Effector CD4-positive, alpha-beta T cell (primary cell): Measurements from ENCODE around the gene EPB41L3.
"Not testable (repeated sequence)": the region's sequence is repeated elsewhere in the genome, so short reads cannot be mapped to it uniquely, and the experiment has no call there.

Source experiments
- DNase-seq: peaks from one replicate; pipeline ENCODE4 v3.0.0-alpha.2; 2020

The EPB41L3 gene

DNA sequence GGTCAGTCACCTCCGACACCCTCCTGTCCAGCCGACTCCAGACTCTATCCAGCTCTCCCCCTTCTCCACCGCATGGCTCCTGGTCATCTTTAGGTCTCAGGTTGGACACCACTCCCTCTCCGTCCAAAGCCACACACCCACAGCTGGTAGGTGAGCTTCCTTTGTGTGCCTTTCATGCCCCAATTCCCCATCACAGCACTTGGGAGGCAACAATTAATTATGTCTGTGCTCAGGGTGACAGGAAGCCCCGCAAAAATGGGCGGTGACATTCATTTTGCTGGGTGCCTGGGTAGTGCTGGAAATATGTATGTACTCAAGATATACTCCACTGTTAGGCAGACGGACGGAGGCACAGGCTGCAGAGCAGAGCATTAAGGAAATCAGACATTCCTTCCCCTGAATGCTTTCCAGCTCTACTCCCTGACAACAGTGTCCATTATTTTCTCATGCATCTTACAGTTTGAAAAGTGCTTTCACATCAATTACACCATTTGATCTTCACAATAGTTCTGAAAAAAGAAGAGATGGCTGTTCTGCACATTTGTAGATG lies 13.1 kb downstream of the EPB41L3 start:
- no peak for DNase-seq

DNA sequence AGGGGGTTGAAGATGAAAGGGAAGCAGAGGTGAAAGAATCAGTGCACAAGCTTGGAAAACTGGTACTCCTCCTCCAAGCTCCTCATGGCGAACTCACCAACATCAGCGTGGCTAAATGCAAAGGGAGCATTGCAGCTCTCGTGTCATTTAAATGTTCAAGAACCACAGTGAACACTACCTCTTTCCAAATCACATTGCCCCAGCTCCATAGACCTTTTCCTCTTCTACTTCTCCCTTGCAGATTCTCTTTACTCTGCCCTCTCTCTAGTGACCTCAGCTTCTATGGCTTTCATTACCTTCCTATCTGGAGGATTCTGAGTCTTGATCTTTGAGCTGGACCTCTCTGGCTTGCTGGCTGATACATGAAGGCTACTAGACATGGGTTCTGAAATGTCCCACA lies 14.3 kb downstream of the EPB41L3 start:
- no peak for DNase-seq

DNA sequence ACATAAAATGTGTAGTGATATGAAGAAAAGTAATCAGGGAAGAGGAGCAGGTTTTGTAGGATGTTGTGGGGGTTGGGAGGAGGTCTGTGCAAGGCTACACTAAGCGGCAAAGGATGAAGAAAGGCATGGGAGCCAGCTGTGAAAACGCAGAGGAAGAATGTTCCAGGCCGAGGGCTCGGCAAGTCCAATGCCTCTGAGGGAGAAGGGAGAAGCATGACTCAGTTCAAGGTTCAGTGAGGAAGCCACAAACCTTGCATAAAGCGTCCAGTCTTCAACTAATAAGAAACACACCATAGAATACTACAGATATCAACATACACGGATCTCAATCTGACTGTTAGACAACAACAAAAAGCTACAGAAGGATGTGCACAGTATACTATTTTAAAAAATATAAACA lies 16.2 kb downstream of the EPB41L3 start:
- DNase-seq: no peak

DNA sequence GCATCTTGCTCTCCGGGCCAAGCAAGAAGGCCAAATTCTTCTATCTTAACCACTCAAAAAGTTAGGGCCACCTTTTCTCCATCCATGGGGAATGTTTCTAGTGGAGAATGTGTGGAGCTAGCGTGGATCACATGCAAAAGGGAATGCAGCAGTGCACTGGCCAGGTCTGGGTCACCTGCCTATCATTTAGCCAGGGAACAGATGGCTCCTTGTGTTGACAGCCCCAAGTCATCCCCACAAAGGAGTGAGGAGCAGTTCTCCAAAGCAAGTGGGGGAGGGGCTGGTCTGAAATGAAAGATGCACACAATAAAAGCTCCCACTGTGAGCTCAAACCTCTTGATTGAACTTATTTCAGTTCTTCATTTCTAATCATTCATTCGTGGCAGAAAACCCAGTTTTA lies 19.1 kb downstream of the EPB41L3 start:
- DNase-seq: no peak

DNA sequence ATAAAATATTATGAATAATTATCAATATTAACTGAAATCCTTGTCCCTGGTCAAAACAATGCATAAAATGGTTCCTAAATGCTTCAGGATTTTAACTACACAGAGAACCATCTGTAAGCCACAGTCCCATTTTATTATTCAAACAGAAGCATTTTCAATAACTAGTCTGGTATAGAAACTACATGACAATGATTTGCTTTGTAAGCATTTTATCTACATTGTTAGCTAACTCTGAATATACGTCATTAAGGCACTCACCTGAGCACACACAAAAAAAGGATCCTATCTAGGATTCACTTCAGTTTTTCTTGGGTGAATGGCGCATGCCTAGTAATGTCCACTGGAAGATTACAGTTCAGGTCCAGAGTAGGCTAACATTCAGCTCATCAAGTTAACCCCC lies 22.8 kb downstream of the EPB41L3 start:
- no peak for DNase-seq

DNA sequence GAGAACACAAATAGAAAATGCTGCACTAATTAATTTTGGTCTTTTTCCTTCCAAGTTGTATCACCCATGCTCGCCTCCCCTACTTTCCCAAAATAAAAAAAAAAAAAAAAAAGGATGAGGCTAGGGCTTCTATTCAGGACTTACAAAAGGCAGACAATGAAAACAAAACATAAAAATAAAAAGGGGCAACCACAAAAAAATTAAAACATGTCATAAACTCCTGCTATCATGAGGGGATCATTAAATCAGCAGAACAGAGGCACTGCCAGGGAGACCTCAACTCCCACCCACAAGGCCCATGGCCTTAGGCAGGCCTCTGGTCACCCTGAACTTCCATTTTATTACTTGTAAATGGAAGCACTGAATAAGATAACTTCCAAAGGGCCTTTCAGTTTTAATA lies 23.3 kb downstream of the EPB41L3 start:
- DNase-seq: no peak

DNA sequence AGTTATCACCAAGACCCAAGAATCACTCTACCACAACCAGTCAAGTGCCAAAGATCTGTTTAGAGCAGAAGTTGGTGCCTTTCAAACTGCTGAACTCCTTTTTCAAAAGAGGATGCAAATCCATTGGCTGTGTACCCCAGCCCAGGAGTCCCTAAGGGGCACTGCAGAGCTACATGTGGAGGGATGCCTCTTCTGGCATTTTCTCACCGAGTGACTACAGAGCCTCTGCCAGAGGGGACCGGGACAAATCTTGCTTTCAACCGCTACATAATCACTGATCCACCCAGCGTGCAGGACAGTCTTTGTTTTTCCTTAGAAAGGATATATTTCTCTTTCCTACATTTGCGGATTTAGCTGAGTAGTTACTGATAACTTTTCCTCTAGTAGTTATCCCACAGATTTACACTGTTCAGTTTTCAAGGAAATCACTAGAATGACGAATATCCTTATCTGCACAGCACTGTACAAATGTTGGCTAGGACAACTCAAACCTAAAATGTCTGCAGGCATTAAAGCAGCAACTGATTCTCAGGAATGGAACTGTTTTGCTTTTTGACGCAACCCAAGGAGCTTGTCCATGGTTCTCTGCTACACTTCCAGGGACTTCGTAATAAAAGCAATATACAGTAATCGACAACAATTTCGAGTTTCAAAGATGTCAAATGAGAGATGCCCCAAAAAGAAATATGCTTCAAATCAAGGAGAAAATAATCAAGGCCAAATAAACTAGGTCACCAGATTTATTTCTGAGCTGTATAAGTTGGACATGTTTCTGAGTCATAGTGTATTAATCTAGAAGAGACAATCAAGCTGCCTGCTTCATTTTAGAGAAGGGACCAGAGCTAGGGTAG lies 24.1 kb downstream of the EPB41L3 start:
- DNase-seq: no peak

DNA sequence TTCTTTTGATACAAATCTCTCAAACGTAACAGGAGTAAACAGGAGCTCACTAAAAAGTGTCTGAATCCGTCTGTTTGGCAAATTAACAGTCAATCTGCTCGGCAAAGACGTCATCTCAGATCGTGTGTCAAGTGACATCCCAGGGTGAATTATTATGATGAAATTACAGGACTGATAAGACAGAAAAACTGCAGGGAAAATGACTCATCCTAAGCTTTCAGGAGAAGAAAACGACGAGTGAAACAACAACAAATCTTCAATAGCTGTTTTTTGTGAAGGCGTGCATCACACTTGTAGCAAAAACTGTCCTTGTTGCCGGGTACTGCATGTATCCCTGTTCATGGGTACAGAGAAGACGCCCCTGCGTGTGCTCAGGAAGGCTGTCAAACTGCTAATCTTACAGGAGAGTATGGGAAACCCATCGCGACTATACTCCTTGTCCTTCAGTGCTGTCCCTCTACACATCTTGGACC lies 24.9 kb downstream of the EPB41L3 start:
- DNase-seq: no peak

DNA sequence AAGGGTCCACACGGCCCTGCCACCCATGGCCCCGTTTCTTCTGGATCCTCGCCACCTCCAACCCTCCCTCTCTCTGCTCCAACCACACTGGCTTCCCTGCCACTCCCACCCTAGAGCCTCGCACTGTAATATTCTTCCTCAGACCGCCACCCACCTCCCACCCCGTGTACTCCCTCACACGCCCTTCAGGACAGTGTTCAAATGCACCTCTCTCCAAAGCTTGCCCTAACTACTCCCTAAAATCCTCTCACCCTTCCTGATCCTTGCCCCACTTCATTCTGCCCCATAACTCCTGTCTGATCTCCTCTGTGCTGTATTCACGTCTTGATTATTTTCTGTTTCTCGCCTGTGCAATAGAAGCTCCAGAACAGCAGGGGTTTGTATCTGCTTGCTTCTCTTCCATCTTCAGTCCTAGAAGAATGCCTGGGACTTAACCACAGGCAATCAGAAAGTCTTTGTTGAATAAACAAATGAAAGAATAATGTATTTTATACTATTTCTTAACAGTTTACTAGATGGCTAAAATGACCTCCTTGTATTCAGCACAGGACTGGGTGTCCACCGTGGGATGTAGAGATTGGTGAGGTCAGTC lies 25.5 kb downstream of the EPB41L3 start:
- DNase-seq: no peak

DNA sequence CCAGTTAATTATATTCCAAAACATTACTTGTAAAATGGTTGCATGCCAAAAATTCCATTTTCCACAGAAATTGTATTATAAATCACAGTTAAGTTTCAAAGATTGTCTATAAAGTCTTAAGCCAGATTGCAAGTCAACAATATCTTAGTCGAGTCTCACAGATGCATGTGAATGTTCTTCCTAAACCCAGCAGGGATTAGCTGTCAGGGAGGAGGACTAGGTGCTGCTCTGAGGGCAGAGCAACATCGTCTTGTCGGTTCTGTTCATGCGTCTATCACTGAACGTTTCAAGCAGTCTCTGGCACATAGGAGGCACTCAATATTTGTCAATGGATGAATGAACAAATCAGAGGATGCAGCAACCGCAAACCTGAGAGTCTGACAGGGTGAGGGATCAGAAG lies 27.0 kb downstream of the EPB41L3 start:
- no peak for DNase-seq

DNA sequence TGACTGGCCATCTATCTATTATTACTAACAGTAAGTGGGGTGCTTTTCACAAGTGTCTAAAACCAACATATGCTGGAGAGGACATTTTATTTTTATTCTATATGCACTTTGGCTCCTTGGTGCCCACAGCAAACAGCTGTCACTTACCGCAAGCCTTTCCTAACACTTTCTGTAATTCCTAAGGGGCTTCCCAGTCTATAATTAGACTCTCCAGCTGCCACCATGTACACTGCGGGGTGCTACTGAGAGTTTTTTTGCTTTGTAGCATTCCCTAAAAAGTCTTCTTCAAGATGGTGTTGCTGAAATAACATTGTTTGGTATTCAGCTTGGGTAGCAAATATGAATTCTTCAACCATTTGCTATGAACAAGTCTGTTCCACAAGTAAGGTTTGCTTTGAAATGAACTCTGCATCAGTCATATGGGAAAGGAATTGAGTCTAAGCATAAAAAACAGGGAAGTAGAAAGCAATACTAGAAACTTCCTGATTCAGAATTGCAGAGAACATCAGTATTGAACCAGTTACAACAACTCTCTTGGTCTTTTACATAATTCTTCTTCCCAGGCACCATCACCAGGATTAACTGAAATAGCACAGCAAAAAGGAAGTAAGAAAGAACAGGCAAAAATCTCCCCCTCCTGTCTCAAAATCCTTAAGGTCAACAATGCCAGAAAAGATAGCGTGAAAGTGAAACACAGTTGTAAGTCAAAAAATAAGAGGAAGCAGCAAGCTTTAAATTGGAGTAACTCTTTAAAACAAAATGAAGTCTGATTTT lies 28.6 kb downstream of the EPB41L3 start:
- no peak for DNase-seq

DNA sequence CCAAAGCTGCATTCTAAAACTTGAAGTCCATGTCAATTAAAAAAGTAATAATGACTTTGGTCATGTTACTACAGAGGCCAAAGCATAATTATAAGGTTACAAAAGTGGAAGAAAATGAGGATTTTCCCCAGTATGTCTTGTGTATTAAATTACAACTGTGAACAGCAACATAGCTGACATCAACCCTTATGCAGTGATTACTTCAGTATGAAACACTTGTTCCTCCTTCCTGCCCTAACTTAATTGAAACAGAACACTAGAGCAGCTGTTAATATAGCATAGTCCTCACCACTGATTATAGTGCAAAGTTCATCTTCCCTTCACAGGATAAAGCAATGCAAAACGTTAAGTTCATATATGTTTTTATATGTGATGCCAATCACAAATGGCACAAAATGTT lies 29.9 kb downstream of the EPB41L3 start:
- no peak for DNase-seq

DNA sequence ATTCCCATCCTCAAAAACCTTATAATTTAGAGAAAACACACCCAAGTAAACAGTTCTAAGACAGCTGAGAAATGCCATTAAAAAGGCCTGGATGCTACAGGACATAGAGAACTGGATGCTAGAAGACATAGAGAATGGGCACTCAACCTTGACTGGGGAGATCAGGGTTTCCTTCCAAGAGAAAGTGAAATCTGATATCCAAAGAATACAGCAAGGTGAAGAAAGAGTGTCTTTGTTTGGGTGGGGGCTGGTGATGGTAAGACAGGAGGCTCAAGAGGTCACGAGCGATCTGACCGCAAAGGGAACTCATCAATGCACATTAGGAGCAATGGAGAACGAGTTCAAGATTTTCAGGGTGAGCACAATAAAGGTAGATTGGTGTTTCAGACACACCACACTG lies 31.6 kb downstream of the EPB41L3 start:
- DNase-seq: no peak

DNA sequence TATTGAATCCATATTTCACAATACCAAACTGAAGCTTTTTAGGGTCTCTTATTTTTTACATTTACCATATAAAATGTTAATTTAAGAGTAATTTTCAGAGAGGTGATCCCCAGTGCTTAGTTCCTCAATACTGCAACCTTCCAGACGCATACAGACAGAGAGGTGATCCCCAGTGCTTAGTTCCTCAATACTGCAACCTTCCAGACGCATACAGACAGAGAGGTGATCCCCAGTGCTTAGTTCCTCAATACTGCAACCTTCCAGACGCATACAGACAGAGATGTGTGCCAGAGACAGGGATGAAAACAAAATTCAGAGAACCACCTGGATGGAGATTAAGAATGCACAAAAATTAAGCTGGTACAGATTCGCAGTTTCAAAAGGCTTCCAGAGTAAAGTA lies 32.3 kb downstream of the EPB41L3 start:
- DNase-seq: not testable (repeated sequence)

DNA sequence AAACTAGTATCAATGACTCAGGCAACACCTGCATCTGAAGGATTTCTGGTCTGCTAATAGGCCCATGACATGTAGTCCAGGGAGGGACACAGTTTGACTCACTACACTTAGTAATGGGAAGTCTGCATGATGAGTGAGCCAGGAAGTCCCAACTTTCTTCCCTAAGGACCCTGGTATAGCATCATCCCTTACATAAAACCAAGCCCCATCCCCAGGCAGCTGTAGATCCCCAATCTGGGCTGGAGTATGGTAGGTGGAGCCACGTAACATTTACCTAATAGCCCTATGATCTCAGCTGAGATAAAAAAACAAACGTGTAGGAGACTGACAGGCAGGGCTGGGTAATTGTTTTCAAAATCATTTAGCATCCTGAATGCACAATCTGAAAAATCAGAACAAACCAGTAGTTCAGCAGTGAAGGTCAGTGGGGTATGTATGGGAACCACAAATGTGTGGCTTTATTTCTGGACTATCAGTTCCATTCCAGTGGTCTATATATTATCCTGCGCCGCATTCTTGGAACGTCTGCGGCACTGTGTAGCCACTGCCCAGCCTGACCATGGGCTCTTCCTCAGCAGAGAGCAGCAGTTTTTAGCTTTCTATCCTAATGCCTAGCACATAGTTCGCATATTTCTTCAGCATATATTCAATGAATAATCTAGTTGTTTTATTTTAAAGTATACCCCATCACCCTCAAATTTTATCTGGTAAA lies 33.5 kb downstream of the EPB41L3 start:
- no peak for DNase-seq

DNA sequence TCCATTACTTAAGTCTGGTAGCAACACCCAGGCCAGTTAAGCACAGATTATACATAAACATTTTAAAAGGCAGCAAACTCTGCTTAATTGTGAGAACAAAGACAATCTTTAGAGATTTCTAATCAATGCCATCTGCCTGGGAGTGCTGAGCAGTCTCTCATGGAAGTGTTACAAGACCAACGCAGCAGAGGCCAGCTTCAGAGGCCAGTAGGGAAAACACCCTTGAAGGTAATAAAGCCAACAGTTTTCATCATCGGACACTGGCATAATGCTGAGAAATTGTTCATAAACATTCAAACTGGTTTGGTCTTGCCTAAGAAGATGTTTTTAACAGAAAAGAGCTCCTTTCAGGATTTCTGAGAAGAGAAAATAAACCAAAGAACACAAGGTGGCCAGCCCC lies 35.0 kb downstream of the EPB41L3 start:
- no peak for DNase-seq

DNA sequence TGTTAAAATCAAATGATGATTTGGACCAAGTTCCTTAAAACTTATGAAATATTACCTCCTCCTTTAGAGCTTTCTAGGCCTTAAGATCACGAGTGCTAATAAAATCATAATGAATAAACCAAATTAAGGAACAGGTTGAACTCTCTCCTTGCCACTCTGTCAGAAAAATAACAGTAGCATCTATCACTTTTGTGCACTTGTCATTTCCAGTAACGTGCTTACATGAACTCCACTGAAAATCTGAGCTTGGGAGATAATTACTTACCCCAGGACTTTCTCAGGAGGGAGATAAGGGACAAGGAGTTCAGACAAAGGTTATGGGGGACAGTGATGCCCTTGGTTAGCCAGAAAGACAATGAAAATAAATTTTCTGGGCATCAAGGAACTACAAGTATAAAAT lies 36.0 kb downstream of the EPB41L3 start:
- DNase-seq: no peak

DNA sequence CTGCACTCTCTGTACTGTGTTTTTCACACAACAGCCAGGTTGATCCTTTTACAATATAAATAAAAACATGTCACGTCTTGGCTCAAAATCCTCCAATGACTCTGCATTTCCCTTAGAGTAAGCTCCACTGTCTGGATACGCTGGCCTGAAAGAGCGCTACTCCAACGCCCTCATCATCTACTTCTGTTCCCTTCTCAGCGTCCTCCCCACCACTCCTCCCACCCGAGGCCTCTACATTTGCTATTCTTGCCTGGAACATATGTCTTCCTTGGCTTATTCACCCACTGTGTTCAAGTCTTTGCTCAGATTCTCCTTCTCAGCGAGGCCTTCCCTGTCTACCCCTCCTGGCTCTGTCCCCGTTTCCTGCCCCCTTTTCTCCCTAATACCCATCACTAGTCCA lies 37.6 kb downstream of the EPB41L3 start:
- DNase-seq: no peak

DNA sequence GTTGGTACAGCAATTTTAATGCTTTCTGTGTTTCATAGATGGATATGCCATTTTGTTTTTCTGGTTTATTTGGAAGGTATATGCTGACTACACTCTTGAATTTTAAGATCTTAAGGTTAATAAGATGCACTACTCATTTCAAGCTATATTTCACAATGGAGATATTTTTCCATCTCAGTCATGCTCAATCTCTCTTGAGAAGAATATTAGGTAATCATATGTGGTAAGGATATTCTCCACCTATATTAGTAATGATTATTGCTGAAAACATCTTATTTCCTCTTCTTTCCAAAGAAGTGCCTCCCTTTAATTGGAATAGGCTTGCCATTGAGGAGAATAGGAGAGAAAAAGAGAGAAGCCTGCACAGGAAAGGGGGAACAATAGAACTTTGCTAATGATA lies 40.1 kb downstream of the EPB41L3 start:
- no peak for DNase-seq

DNA sequence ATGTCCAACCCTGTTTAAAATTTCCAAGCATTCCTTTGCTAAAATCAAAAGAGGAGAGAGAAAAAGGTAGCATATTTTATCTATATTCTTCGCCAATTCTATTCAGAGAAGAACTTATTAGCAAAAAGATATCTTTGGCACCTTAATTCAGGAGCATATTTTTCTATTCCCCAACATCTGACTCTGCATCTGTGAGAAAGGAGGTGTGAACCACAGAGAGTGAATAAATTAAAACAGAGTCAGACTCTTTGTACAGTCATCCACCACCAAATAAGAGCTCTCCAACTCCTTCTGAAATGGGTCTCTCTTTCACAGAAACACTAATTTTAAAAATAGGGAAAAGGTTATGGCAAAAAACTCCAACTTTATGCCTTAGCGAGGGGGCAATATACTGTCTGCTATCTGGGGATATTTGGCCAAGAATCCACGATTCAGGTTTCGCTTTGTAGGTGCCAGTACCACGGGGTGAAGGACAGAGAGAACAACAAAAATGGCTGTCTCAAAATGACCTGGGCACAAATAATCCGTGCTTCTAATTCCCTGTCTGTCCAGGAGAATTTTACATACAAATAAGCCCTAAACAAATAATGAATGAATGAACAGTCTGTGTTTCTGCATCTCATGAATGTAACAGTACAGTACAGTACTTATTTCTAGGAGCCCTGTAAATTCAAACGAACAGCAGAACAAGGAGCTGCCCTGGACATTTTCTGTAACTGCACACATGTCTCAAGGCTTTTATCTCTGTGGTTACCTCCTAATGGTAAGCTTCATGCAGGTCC lies 43.4 kb downstream of the EPB41L3 start:
- no peak for DNase-seq

DNA sequence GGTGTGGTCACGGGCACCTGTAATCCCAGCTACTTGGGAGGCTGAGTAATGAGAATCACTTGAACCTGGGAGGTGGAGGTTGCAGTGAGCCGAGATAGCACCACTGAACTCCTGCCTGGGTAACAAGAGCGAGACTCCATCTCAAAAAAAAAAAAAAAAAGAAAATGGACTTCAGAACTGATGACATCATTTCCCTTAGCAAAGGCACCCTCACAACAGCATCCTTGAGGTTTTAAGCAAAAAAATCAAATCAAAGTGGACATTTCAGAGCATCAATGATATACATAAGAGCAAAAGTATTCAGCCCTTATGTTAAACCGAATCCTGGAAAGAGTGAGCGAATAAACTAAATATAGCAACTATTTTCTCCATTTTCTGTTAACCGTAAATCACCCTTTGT lies 45.3 kb downstream of the EPB41L3 start:
- no peak for DNase-seq

DNA sequence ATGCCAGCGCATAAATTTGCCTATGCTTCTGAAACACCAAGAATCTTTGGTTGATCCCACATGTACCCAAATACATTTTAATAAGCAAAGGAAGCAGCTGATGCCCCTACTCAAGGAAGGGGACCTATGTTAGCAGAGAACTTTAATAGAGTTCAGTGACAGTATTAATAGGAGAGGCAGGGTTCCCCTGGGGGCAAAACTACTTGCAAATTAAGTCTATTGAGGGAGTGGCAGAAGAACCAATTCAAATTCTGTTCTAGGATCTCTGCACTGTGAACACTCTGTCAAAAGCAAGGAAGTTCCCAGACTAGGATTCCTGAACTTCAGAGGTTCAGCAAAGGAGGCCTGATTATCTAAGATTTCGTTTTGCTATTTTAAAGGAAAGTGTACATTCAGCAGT lies 47.5 kb downstream of the EPB41L3 start:
- no peak for DNase-seq
